ENCODE results near the gene MRPL55. TPM values are rescaled to one million over a fixed set of nuclear protein-coding genes. Genes with fewer than 3 reads are reported as not detected.

MRPL55 gene
- total RNA-seq: 10 to 100 TPM; 70.1 to 99.6 (median 80.8) TPM

DNA sequence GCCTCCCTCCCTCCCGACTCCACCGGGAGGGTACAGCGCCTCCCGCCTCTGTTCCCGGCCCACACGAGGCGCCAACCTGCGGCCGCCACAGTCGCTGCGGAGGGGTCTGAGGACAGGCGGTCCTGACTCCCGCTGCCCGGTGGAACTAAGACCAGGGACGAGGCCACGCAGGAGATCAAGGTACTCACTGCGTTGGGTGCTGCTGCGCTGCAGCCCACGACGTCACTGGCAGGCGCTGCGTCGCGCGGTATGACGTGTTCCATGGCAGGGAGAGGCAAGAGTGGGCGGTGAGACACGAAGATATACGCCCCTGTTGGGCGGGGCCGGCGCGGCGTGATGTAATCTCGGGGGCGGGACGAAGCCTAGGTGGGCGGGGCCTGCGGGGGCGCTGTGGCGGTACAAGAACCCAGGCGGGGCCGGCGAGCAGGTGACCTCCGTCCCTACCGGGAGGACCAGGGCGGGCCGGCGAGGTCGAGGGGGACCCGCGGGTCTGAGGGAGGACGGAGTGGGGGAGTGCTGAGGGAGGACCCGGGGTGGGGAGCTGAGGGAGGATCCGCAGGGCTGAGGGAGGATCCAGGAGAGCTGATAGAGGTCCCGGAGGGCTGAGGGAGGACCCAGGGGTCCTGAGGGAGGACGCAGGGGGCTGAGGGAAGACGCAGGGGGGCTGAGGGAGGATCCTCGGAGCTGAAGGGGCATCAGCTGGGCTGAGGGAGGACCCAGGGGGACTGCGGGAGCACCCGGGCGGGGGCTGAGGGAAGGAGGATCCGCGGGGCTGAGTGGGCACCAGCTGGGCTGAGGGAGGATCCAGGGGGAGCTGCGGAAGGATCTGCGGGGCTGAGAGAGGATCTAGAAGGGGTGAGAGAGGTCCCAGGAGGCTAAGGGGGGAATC, at the start of gene MRPL55:
TSS of gene MRPL55 (minus strand) at position 227 of the 889 bp plus-strand sequence. CDS start 1,039 bp downstream, outside the sequence.
- DNase-seq: peak; percentile 99 to 100 (median 99)
- peak; percentile 96 for TF ChIP-seq POLR2A (IDR thresholded peaks at IDR 0.05)
- TF ChIP-seq, protein P1, sequence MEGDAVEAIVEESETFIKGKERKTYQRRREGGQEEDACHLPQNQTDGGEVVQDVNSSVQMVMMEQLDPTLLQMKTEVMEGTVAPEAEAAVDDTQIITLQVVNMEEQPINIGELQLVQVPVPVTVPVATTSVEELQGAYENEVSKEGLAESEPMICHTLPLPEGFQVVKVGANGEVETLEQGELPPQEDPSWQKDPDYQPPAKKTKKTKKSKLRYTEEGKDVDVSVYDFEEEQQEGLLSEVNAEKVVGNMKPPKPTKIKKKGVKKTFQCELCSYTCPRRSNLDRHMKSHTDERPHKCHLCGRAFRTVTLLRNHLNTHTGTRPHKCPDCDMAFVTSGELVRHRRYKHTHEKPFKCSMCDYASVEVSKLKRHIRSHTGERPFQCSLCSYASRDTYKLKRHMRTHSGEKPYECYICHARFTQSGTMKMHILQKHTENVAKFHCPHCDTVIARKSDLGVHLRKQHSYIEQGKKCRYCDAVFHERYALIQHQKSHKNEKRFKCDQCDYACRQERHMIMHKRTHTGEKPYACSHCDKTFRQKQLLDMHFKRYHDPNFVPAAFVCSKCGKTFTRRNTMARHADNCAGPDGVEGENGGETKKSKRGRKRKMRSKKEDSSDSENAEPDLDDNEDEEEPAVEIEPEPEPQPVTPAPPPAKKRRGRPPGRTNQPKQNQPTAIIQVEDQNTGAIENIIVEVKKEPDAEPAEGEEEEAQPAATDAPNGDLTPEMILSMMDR (IDR thresholded peaks at IDR 0.05): no peak
- peaks cover 0 to 24% (median 11%) of the 10 kb centered on the region in 4 donors for H3K4me1 ChIP-seq
- H3K9me3 ChIP-seq: no peaks in the 10 kb centered on the region
- no peaks in the 10 kb centered on the region for H3K27me3 ChIP-seq
- peak within 1 kb of the TSS; percentile 87 to 96 (median 94) for H3K4me3 ChIP-seq
- H3K27ac ChIP-seq: peak within 1 kb of the TSS; percentile 91 to 97 (median 92)
- H3K36me3 ChIP-seq: peaks cover 0 to 22% (median 0%) of the 10 kb centered on the region in 3 donors

DNA sequence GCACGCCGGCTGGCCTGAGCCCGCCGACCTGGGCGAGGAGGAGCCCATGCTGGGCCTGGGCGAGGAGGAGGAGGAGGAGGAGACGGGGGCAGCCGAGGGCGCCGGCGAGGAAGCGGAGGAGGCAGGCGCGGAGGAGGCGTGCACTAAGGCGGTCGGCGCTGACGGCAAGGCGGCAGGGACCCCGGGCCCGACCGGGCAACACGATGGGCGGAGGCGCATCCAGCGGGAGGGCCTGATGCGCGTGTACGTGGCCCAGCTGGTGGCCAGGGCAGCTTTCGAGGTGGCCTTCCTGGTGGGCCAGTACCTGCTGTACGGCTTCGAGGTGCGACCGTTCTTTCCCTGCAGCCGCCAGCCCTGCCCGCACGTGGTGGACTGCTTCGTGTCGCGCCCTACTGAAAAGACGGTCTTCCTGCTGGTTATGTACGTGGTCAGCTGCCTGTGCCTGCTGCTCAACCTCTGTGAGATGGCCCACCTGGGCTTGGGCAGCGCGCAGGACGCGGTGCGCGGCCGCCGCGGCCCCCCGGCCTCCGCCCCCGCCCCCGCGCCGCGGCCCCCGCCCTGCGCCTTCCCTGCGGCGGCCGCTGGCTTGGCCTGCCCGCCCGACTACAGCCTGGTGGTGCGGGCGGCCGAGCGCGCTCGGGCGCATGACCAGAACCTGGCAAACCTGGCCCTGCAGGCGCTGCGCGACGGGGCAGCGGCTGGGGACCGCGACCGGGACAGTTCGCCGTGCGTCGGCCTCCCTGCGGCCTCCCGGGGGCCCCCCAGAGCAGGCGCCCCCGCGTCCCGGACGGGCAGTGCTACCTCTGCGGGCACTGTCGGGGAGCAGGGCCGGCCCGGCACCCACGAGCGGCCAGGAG, 49.3 kb upstream of the MRPL55 start:
- peaks cover 0 to 22% (median 0%) of the 10 kb centered on the region in 4 donors for H3K4me1 ChIP-seq
- H3K9me3 ChIP-seq: no peaks in the 10 kb centered on the region
- no peaks in the 10 kb centered on the region for H3K36me3 ChIP-seq
- no peak overlapping the region for H3K4me3 ChIP-seq
- DNase-seq: peak in 1 of 3 donors; percentile 39
- no peak for TF ChIP-seq POLR2A (IDR thresholded peaks at IDR 0.05)
- TF ChIP-seq, protein P1 (IDR thresholded peaks at IDR 0.05): no peak
- no peak overlapping the region for H3K27ac ChIP-seq
- no peaks in the 10 kb centered on the region for H3K27me3 ChIP-seq

DNA sequence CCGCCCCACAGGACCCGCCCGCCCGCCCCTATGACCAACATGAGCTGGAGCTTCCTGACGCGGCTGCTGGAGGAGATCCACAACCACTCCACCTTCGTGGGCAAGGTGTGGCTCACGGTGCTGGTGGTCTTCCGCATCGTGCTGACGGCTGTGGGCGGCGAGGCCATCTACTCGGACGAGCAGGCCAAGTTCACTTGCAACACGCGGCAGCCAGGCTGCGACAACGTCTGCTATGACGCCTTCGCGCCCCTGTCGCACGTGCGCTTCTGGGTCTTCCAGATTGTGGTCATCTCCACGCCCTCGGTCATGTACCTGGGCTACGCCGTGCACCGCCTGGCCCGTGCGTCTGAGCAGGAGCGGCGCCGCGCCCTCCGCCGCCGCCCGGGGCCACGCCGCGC, 48.6 kb upstream of the MRPL55 start:
- Histone ChIP-seq H3K9me3 (no peaks in the 10 kb centered on the region), H3K4me1 (peaks cover 0 to 16% (median 0%) of the 10 kb centered on the region in 4 donors), H3K27me3 (no peaks in the 10 kb centered on the region), H3K4me3 (no peak overlapping the region), H3K36me3 (no peaks in the 10 kb centered on the region), H3K27ac (no peak overlapping the region)
- TF ChIP-seq, protein P1 (IDR thresholded peaks at IDR 0.05): no peak
- no peak for TF ChIP-seq POLR2A (IDR thresholded peaks at IDR 0.05)
- DNase-seq: peak in 1 of 3 donors; percentile 36

DNA sequence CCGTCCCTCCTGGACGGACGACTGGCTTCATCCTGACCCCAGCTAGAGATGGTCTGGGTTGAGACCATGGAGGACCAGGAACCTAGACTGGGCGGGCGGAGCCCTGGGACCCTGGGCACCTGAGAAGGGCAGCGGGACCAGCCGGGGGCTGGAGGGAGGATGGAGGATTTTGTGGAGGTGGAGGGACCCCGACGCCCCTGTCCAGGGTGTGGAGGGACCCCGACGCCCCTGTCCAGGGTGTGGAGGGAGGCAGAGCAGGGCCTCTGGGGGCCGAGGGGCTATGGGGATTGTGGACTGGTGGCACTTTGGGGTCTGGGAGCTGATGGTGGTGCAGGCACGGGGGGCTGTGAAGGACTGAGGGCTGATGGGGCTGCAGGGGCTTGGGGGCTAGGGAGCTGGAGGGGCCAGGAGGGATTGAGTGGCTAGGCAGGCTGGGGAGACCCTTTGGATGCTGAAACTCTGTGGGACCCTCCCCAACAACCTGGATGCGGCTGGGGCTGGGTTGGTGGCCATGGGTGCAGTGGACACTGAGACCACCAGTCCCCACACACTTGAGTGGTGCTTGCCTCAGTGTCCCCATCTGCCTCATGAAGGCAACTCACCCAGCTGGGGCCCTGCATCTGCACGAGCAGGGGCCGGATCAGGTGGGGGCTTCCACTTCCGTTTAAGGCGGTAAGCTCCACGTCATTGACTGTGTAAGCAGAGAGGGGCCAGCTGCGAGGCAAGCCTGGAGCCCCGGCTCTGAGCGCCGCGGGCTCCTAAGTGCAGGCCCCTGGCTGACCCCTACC, 48.0 kb upstream of the MRPL55 start:
- TF ChIP-seq POLR2A (IDR thresholded peaks at IDR 0.05): no peak
- TF ChIP-seq, protein P1 (IDR thresholded peaks at IDR 0.05): no peak
- DNase-seq: no peak
- Histone ChIP-seq H3K9me3 (no peaks in the 10 kb centered on the region), H3K4me1 (peaks cover 0 to 12% (median 0%) of the 10 kb centered on the region in 4 donors), H3K36me3 (no peaks in the 10 kb centered on the region), H3K27me3 (no peaks in the 10 kb centered on the region), H3K4me3 (no peak overlapping the region), H3K27ac (no peak overlapping the region)

DNA sequence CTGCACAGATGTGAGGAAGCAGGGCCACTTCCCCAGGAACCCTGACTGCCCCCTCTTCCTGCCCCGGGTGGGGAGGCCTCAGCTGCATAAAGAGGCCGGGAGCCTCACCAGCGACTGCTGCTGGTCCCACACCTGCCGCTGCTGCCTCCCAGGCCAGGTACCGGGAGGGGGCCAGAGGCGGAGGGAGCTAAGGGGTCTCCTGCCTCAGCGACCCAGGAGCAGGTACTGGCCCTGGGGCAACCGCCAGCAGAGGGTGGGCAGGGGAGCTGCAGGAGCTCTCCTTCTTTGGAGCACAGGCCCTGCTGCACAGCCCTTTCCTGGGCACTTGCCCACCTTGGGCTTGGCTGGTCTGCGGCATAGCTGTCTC, 47.4 kb upstream of the MRPL55 start:
- Histone ChIP-seq H3K36me3 (no peaks in the 10 kb centered on the region), H3K27ac (no peak overlapping the region), H3K4me1 (peaks cover 0 to 8% (median 0%) of the 10 kb centered on the region in 4 donors), H3K9me3 (no peaks in the 10 kb centered on the region), H3K27me3 (no peaks in the 10 kb centered on the region), H3K4me3 (no peak overlapping the region)
- peak in 1 of 3 donors; percentile 45 for DNase-seq
- TF ChIP-seq, protein P1 (IDR thresholded peaks at IDR 0.05): no peak
- TF ChIP-seq POLR2A (IDR thresholded peaks at IDR 0.05): no peak

Data from Peyer's patch (tissue), 4 donors.